Adrenal gland (tissue), 12 donors: ENCODE results near the gene TPRG1. TPM values are rescaled to one million over a fixed set of nuclear protein-coding genes. Genes with fewer than 3 reads are reported as not detected.

Source experiments
- DNase-seq, 7 donors: peaks; one replicate each; pipeline ENCODE4 v3.0.0-alpha.2; 2019 to 2020
- H3K27ac ChIP-seq, 5 donors: fragments of 200-600 bp; sonication (generic) in 4 of 5; 1 replicate in 3 of 5; 2 replicates in 2 of 5; pipeline versions ENCODE4 v1.5.1 to v1.8.0; 2016 to 2020; ENCODE audit warnings: mild to moderate bottlenecking in 1 of 5
- H3K27me3 ChIP-seq: fragments of 200-600 bp; 2 replicates; pipeline ENCODE4 v1.8.0; 2021
- H3K36me3 ChIP-seq, 2 donors: fragments of 200-600 bp; replicated peaks in 1 of 2; 1 replicate in 1 of 2; 2 replicates in 1 of 2; pipeline versions ENCODE4 v1.5.1 to v1.8.0; 2018 to 2022
- H3K4me1 ChIP-seq, 2 donors: fragments of 200-600 bp; replicated peaks in 1 of 2; 1 replicate in 1 of 2; 2 replicates in 1 of 2; pipeline versions ENCODE4 v1.5.1 to v1.8.0; 2018 to 2021
- H3K4me3 ChIP-seq, 4 donors: fragments of 200-600 bp; sonication (generic) in 3 of 4; one replicate each; pipeline ENCODE4 v1.5.1; 2016 to 2018
- H3K9me3 ChIP-seq, 3 donors: fragments of 200-600 bp; sonication (generic) in 1 of 3; replicated peaks in 1 of 3; 1 replicate in 2 of 3; 2 replicates in 1 of 3; pipeline versions ENCODE4 v1.5.1 to v1.8.0; 2016 to 2021
- CTCF ChIP-seq, 6 experiments: fragments of 450-650 bp in 4 of 6; fragments of 200-600 bp in 2 of 6; sonication (generic) in 1 of 6; IDR thresholded peaks; 1 replicate in 5 of 6; 2 replicates in 1 of 6; pipeline versions ENCODE4 v1.5.1 to v1.8.0; 2016 to 2021; ENCODE audit warnings: antibody characterized with exemption in 6 of 6, mild to moderate bottlenecking in 2 of 6, moderate library complexity in 1 of 6
- POLR2A ChIP-seq, 2 donors: fragments of 450-650 bp; IDR thresholded peaks; one replicate each; pipeline ENCODE4 v1.6.1; 2017; ENCODE audit warnings: antibody characterized with exemption in 2 of 2, mild to moderate bottlenecking in 2 of 2, moderate library complexity in 1 of 2
- WGBS, 4 donors: extraction: QIAGEN DNeasy Blood & Tissue Kit in 2 of 4; methylation state at CpG; one replicate each; pipeline versions ENCODE4 v1.1.5 to v1.1.7; 2013 to 2017; 5-methylcytosine and 5-hydroxymethylcytosine counted together
- intact Hi-C, 2 donors: fragments of 100-400 bp; cut with DNase I; formaldehyde crosslinking; loops; one replicate each; pipeline versions ENCODE4 v1.14.1 to v1.15.0; 2022 to 2023
- polyA plus RNA-seq, 3 donors: library from polyadenylated mRNA; stranded (reverse); fragments of 200-250 nt in 2 of 3; fragments of 350-450 nt in 1 of 3; fragmentation: Illumina TruSeq in 1 of 3; extraction: RNeasy Lipid Tissue Mini Kit (QIAGEN cat#74804) in 1 of 3; gene quantifications; one replicate each; pipeline ENCODE4 v1.2.3, GENCODE V29; 2013 to 2014
- total RNA-seq, 9 donors: library from RNA; depleted of rRNA in 4 of 9; stranded (reverse); fragments of >200 nt in 4 of 9; fragments of 120-200 nt in 1 of 9; fragmentation: NEBNext Ultra II Directional in 1 of 9; extraction: Animal tissue kit (Norgen Biotek cat#: 25700) in 1 of 9; gene quantifications; one replicate each; pipeline versions ENCODE4 v1.1.0 to v1.2.4, GENCODE V29; 2013 to 2023
- donor health status: healthy with polysubstance abuse.
- donor health status: Bipolar disorder and iron deficiency.
- donor health status: DM: yes; HTN: yes; CAD: no.
- donor health status: DM: no; HTN: no; CAD: no.
- donor health status: DM: no; HTN: no; CAD: no.
- donor health status: DM: yes; HTN: yes; CAD: no.

TPRG1 gene
- total and polyA plus RNA-seq, 12 donors: 2.6 to 9.4 (median 3.9) TPM

GRCh38 chr3:189317911-189318310, 146.1 kb downstream of the TPRG1 start:
- Histone ChIP-seq H3K27me3 (no peaks in the 10 kb centered on the region), H3K36me3 (no peaks in the 10 kb centered on the region), H3K4me1 (no peaks in the 10 kb centered on the region), H3K9me3 (no peaks in the 10 kb centered on the region), H3K4me3 (no peak overlapping the region), H3K27ac (no peak overlapping the region)
- intact Hi-C loops: no loop called here
- DNase-seq: no peak
- no peak for TF ChIP-seq POLR2A (IDR thresholded peaks at IDR 0.05)
- TF ChIP-seq CTCF (IDR thresholded peaks at IDR 0.05): no peak
- 90 to 95% (median 95%) methylated on average over 3 of the region's 3 CpGs for WGBS, 4 donors

GRCh38 chr3:189320511-189320910, 148.7 kb downstream of the TPRG1 start:
- 91 to 96% (median 95%) methylated on average over 3 of the region's 3 CpGs for WGBS, 4 donors
- H3K36me3 ChIP-seq: no peaks in the 10 kb centered on the region
- no peak overlapping the region for H3K27ac ChIP-seq
- intact Hi-C loops: no loop called here
- no peak for DNase-seq
- no peaks in the 10 kb centered on the region for H3K4me1 ChIP-seq
- TF ChIP-seq CTCF (IDR thresholded peaks at IDR 0.05) (no peak), POLR2A (IDR thresholded peaks at IDR 0.05) (no peak)
- H3K4me3 ChIP-seq: no peak overlapping the region
- H3K9me3 ChIP-seq: no peaks in the 10 kb centered on the region
- H3K27me3 ChIP-seq: no peaks in the 10 kb centered on the region

GRCh38 chr3:189322339-189322738, 150.6 kb downstream of the TPRG1 start:
- no peak overlapping the region for H3K27ac ChIP-seq
- H3K9me3 ChIP-seq: no peaks in the 10 kb centered on the region
- no peaks in the 10 kb centered on the region for H3K36me3 ChIP-seq
- intact Hi-C loops: no loop called here
- 69 to 72% (median 70%) methylated on average over 4 of the region's 4 CpGs for WGBS, 4 donors
- TF ChIP-seq POLR2A (IDR thresholded peaks at IDR 0.05) (no peak), CTCF (IDR thresholded peaks at IDR 0.05) (no peak)
- no peak for DNase-seq
- H3K4me1 ChIP-seq: no peaks in the 10 kb centered on the region
- H3K4me3 ChIP-seq: no peak overlapping the region
- H3K27me3 ChIP-seq: no peaks in the 10 kb centered on the region

GRCh38 chr3:189324538-189325138, 152.9 kb downstream of the TPRG1 start:
- peak in 2 of 7 donors; percentile 12 to 15 for DNase-seq
- Histone ChIP-seq H3K27ac (no peak overlapping the region), H3K4me1 (no peaks in the 10 kb centered on the region), H3K27me3 (no peaks in the 10 kb centered on the region), H3K4me3 (no peak overlapping the region), H3K9me3 (no peaks in the 10 kb centered on the region), H3K36me3 (no peaks in the 10 kb centered on the region)
- TF ChIP-seq POLR2A (IDR thresholded peaks at IDR 0.05): no peak
- no peak for TF ChIP-seq CTCF (IDR thresholded peaks at IDR 0.05)
- WGBS, 4 donors: 60 to 75% (median 68%) methylated on average over 5 of the region's 5 CpGs
- intact Hi-C loops: no loop called here
